K562 (cell line): ENCODE results near the gene DCXR. TPM values are rescaled to one million over a fixed set of nuclear protein-coding genes. Genes with fewer than 3 reads are reported as not detected.
A peak's percentile ranks its signal among the peaks of the same experiment; 100 is the strongest.

Experiments used
- ATAC-seq: fragments of 200-7000 bp; cut with Tn5 transposase; 3 replicates; pipeline ENCODE4 v1.9.1; 2020; ENCODE audit warnings: moderate library complexity
- BruUV-seq: library from RNA; stranded (reverse); fragments of 400-500 nt; replicated peaks from 2 replicates; lab custom pipeline; 2021; lab: Mats Ljungman, UMichigan
- CTCF ChIA-PET: fragments of 300-600 bp; formaldehyde crosslinking; extraction: SDS; loops from one replicate; lab custom pipeline; 2021; ENCODE audit warnings: low intra/inter-chr PET ratio; lab: Yijun Ruan, JAX
- POLR2A ChIA-PET: fragments of 300-600, 350-650 bp; sonication (Branson Sonifier 250); formaldehyde crosslinking; extraction: SDS; loops from one replicate; lab custom pipeline; 2021; ENCODE audit warnings: antibody characterized with exemption, inconsistent platforms; lab: Yijun Ruan, JAX
- DNase-seq, 4 experiments: peaks; one replicate each; pipeline versions ENCODE4 v3.0.0 to v3.0.0-alpha.2; 2011 to 2018; ENCODE audit warnings: low spot score in 3 of 4, mixed read lengths in 3 of 4; ENCODE audit errors: extremely low read depth in 1 of 4
- FAIRE-seq: peaks from 2 replicates; lab custom pipeline; 2011; peaks lifted over from hg19 to GRCh38; lab: Jason Lieb, UNC
- H2AFZ ChIP-seq: 2 replicates; pipeline ENCODE4 v1.6.0; 2011; ENCODE audit warnings: low read depth, low read length, control low read depth, inconsistent platforms
- H3K27ac ChIP-seq: fragments of 200-600 bp; 3 replicates; pipeline ENCODE4 v1.8.0; 2011; ENCODE audit warnings: low read depth, mild to moderate bottlenecking, control low read depth, inconsistent platforms, low read length, moderate library complexity, mixed read lengths; ENCODE audit errors: extremely low read depth
- H3K27me3 ChIP-seq, 2 experiments: fragments of 300-600 bp in 1 of 2; 2 replicates in 1 of 2; 3 replicates in 1 of 2; pipeline versions ENCODE4 v1.6.0 to v1.8.0; 2011; ENCODE audit warnings: inconsistent platforms in 2 of 2, low read length in 2 of 2, mild to moderate bottlenecking in 1 of 2, mixed read lengths in 1 of 2, moderate library complexity in 1 of 2; ENCODE audit not compliant: control insufficient read depth in 2 of 2, insufficient read depth in 2 of 2
- H3K36me3 ChIP-seq: fragments of 300-600 bp; 3 replicates; pipeline ENCODE4 v1.8.0; 2011; ENCODE audit warnings: mild to moderate bottlenecking, low read length, inconsistent platforms; ENCODE audit not compliant: control insufficient read depth, insufficient read depth
- H3K4me1 ChIP-seq, 2 experiments: fragments of 200-600 bp in 1 of 2; replicated peaks in 1 of 2; 2 replicates in 1 of 2; 3 replicates in 1 of 2; pipeline versions ENCODE4 v1.5.1 to v1.8.0; 2011; ENCODE audit warnings: inconsistent platforms in 2 of 2, low read length in 2 of 2, mild to moderate bottlenecking in 1 of 2, mixed read lengths in 1 of 2, moderate library complexity in 1 of 2; ENCODE audit not compliant: control insufficient read depth in 2 of 2, insufficient read depth in 2 of 2
- H3K4me2 ChIP-seq: 2 replicates; pipeline ENCODE4 v1.6.1; 2011; ENCODE audit warnings: low read length, control low read depth, inconsistent platforms, mixed read lengths; ENCODE audit not compliant: insufficient read depth
- H3K4me3 ChIP-seq: fragments of 200-600 bp; sonication (generic), shearing (Covaris generic); 2 replicates; pipeline ENCODE4 v1.5.1; 2016; ENCODE audit warnings: control low read depth, inconsistent platforms
- H3K79me2 ChIP-seq: fragments of 200-600 bp; 3 replicates; pipeline ENCODE4 v1.8.0; 2011; ENCODE audit warnings: low read length, inconsistent platforms; ENCODE audit not compliant: control insufficient read depth, insufficient read depth
- H3K9ac ChIP-seq, 2 experiments: 2 replicates each; pipeline versions ENCODE4 v1.6.0 to v1.6.1; 2011; ENCODE audit warnings: low read depth in 2 of 2, low read length in 2 of 2, control low read depth in 1 of 2, inconsistent platforms in 1 of 2, mild to moderate bottlenecking in 1 of 2, mixed read lengths in 1 of 2; ENCODE audit not compliant: insufficient read depth in 1 of 2
- H3K9me1 ChIP-seq: one replicate; pipeline ENCODE4 v1.6.0; 2011; ENCODE audit warnings: inconsistent platforms, mild to moderate bottlenecking, low read length, moderate library complexity; ENCODE audit not compliant: control insufficient read depth, insufficient read depth
- H3K9me3 ChIP-seq: replicated peaks from 2 replicates; pipeline ENCODE4 v1.5.1; 2011; ENCODE audit warnings: low read depth, low read length, inconsistent platforms; ENCODE audit not compliant: control insufficient read depth, insufficient read depth
- H4K20me1 ChIP-seq: replicated peaks from 2 replicates; pipeline ENCODE4 v1.6.1; 2011; ENCODE audit warnings: low read length, inconsistent platforms, mixed read lengths; ENCODE audit not compliant: control insufficient read depth, insufficient read depth
- BRF2 ChIP-seq: IDR thresholded peaks from 3 replicates; pipeline ENCODE4 v1.6.1; 2011; ENCODE audit warnings: borderline replicate concordance, mild to moderate bottlenecking; ENCODE audit not compliant: insufficient read length, insufficient read depth
- EWSR1 ChIP-seq: fragments of 450-650 bp; IDR thresholded peaks from 2 replicates; pipeline ENCODE4 v1.6.1; 2018; ENCODE audit warnings: borderline replicate concordance, mild to moderate bottlenecking, low read depth, moderate library complexity; ENCODE audit not compliant: partially characterized antibody
- ID3 ChIP-seq, 2 experiments: fragments of 250-450 bp in 1 of 2; fragments of 450-650 bp in 1 of 2; sonication (Bioruptor Pico) in 1 of 2; IDR thresholded peaks; 2 replicates each; pipeline versions ENCODE4 v1.6.1 to v1.8.0; 2016 to 2021; ENCODE audit warnings: mild to moderate bottlenecking in 2 of 2, moderate library complexity in 2 of 2, missing compliant biosample characterization in 1 of 2, missing genetic modification characterization in 1 of 2
- MEIS2 ChIP-seq: fragments of 450-650 bp; IDR thresholded peaks from 2 replicates; pipeline ENCODE4 v1.6.1; 2014; ENCODE audit warnings: mild to moderate bottlenecking; ENCODE audit not compliant: partially characterized antibody
- THRAP3 ChIP-seq: fragments of 450-650 bp; IDR thresholded peaks from 2 replicates; pipeline ENCODE4 v1.6.1; 2016; ENCODE audit warnings: mild to moderate bottlenecking, inconsistent platforms, borderline replicate concordance
- ZNF57 ChIP-seq: fragments of 450-650 bp; formaldehyde crosslinking; IDR thresholded peaks from 2 replicates; pipeline ENCODE4 v1.4.0; 2020; ENCODE audit warnings: mild to moderate bottlenecking, moderate library complexity
- in situ Hi-C: fragments of 300-500 bp; cut with MboI; formaldehyde crosslinking; loops from 4 replicates; pipeline ENCODE4 v1.15.0; 2018; ENCODE audit warnings: inconsistent platforms, mixed read lengths
- intact Hi-C: fragments of 100-400 bp; cut with micrococcal nuclease; formaldehyde crosslinking; loops from 2 replicates; pipeline ENCODE4 v1.14.2; 2022
- polyA plus RNA-seq, 8 experiments: library from polyadenylated mRNA; depleted of rRNA in 4 of 8; stranded (reverse) in 5 of 8; unstranded in 3 of 8; fragments of >200 nt; fragmentation: Nextera tagmentation in 2 of 8; fragmentation: Illumina TruSeq in 1 of 8; extraction: Ambion mirVana in 2 of 8; extraction: Trizol in 1 of 8; gene quantifications; 2 replicates each; pipeline versions ENCODE4 v1.2.1 to v1.2.3, GENCODE V29; 2011 to 2014; ENCODE audit warnings: inconsistent platforms in 1 of 8, missing spikeins in 1 of 8
- total RNA-seq, 7 experiments: library from RNA; depleted of rRNA in 6 of 7; stranded (reverse); fragments of >200 nt in 6 of 7; fragmentation: Illumina TruSeq in 2 of 7; extraction: Trizol in 2 of 7; gene quantifications; 2 replicates each; pipeline versions ENCODE4 v1.2.1 to v1.2.3, GENCODE V29; 2011 to 2021; ENCODE audit warnings: low replicate concordance in 1 of 7
- TF ChIP-seq, protein P1 (sequence below): fragments of 450-650 bp; IDR thresholded peaks from 2 replicates; pipeline ENCODE4 v1.6.1; 2016
- TF ChIP-seq, protein P2 (sequence below), 2 experiments: IDR thresholded peaks in 1 of 2; conservative IDR thresholded peaks in 1 of 2; 2 replicates each; pipeline ENCODE4 v1.6.1; 2016; ENCODE audit warnings: low read depth in 2 of 2, mild to moderate bottlenecking in 1 of 2, missing compliant biosample characterization in 1 of 2, missing genetic modification characterization in 1 of 2, moderate library complexity in 1 of 2

Gene DCXR
- total and polyA plus RNA-seq, 9 of the 15 experiments (the other 6 are each of a cell fraction or from before 2014, with no cell fraction given) = 21.3 to 274 (median 156) TPM

DNA sequence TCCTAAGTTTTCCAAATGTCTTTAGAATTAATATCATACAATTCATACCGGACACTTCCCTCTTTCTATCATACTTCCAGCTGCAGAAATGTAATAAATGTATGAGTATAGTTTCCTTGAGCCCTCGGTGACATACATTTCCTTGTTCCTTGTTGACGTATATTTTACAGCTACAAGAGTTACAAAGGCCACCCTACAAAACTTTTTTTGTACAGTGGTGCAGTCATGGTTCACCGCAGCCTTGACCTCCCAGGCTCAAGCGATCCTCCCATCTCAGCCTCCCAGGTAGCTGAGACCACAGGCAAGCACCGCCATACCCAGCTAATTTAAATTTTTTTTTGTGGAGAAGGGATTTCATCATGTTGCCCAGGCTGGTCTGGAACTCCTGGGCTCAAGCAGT, 35.3 kb upstream of the DCXR start (continued):
- TF ChIP-seq BRF2 (no peak), EWSR1 (no peak), THRAP3 (no peak)
- TF ChIP-seq, all 486 proteins: peak for 0

- DNase-seq = no peak
- Histone ChIP-seq H3K27me3 (no peaks in the 10 kb centered on the region), H2AFZ (no peak overlapping the region), H4K20me1 (no peaks in the 10 kb centered on the region), H3K9ac (no peak overlapping the region), H3K79me2 (peaks cover 4% of the 10 kb centered on the region; the same call in 1 of the 3 replicates), H3K4me1 (peaks cover 0 to 10% of the 10 kb centered on the region in 2 experiments; a peak in 3 of 5 replicates), H3K9me3 (no peaks in the 10 kb centered on the region), H3K27ac (no peak overlapping the region), H3K9me1 (no peaks in the 10 kb centered on the region), H3K4me2 (no peak overlapping the region), H3K36me3 (no peaks in the 10 kb centered on the region), H3K4me3 (no peak overlapping the region)
- TF ChIP-seq ID3 (CRISPR knock-in tag; IDR thresholded peaks at IDR 0.05) (no peak), ID3 (tag; IDR thresholded peaks at IDR 0.05) (no peak), MEIS2 (peak; percentile 84), ZNF57 (CRISPR knock-in tag) (no peak)
- TF ChIP-seq, protein P1, sequence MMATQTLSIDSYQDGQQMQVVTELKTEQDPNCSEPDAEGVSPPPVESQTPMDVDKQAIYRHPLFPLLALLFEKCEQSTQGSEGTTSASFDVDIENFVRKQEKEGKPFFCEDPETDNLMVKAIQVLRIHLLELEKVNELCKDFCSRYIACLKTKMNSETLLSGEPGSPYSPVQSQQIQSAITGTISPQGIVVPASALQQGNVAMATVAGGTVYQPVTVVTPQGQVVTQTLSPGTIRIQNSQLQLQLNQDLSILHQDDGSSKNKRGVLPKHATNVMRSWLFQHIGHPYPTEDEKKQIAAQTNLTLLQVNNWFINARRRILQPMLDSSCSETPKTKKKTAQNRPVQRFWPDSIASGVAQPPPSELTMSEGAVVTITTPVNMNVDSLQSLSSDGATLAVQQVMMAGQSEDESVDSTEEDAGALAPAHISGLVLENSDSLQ = peak; percentile 83
- TF ChIP-seq, protein P2, sequence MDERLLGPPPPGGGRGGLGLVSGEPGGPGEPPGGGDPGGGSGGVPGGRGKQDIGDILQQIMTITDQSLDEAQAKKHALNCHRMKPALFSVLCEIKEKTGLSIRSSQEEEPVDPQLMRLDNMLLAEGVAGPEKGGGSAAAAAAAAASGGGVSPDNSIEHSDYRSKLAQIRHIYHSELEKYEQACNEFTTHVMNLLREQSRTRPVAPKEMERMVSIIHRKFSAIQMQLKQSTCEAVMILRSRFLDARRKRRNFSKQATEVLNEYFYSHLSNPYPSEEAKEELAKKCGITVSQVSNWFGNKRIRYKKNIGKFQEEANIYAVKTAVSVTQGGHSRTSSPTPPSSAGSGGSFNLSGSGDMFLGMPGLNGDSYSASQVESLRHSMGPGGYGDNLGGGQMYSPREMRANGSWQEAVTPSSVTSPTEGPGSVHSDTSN (CRISPR knock-in tag; IDR thresholded peaks at IDR 0.05; ENCODE audit: low read depth) = no peak
- TF ChIP-seq, protein P2 (tag; conservative IDR thresholded peaks at IDR 0.05; ENCODE audit: low read depth) = peak; percentile 74
- no peak for FAIRE-seq
- intact Hi-C loops = no loop called here
- ATAC-seq = no peak
- in situ Hi-C loops = no loop called here
- BruUV-seq = no TSS peak
- ChIA-PET CTCF (no interaction called here), POLR2A (interaction anchor here (1.2 kb wide), 1 partner anchor 11 kb away, joined by 6 read pairs; no protein-coding TSS in a partner anchor)
Measured at GRCh38 chr17:82070611-82071010, 33.1 kb upstream of the DCXR start.
